ENCODE measurements around the gene VPREB3. TPM values are rescaled to one million over a fixed set of nuclear protein-coding genes. Genes with fewer than 3 reads are reported as not detected.

VPREB3 gene
- polyA plus RNA-seq, 1 experiment: 0.21 TPM

GRCh38 chr22:23790819-23791737 is 36.9 kb upstream of the VPREB3 start:
- Histone ChIP-seq H3K4me3 (ENCODE audit: low read depth, low read length) (no peak overlapping the region), H3K27me3 (ENCODE audit: control insufficient read depth, insufficient read depth, low read length) (no peaks in the 10 kb centered on the region), H3K36me3 (ENCODE audit: control insufficient read depth, insufficient read depth, low read length) (peaks cover 6% of the 10 kb centered on the region)
- DNase-seq (ENCODE audit: low read depth): peak; percentile 86
- ChIA-PET POLR2A (interaction anchor here (0.6 kb wide), 1 partner anchor 67 kb away, joined by 4 read pairs; the partner anchor contains the start of gene SLC2A11), CTCF (interaction anchor here (1.4 kb wide), 1 partner anchor 23 kb away, joined by 3 read pairs; the partner anchor contains the start of gene CHCHD10)
- TF ChIP-seq, protein P1, sequence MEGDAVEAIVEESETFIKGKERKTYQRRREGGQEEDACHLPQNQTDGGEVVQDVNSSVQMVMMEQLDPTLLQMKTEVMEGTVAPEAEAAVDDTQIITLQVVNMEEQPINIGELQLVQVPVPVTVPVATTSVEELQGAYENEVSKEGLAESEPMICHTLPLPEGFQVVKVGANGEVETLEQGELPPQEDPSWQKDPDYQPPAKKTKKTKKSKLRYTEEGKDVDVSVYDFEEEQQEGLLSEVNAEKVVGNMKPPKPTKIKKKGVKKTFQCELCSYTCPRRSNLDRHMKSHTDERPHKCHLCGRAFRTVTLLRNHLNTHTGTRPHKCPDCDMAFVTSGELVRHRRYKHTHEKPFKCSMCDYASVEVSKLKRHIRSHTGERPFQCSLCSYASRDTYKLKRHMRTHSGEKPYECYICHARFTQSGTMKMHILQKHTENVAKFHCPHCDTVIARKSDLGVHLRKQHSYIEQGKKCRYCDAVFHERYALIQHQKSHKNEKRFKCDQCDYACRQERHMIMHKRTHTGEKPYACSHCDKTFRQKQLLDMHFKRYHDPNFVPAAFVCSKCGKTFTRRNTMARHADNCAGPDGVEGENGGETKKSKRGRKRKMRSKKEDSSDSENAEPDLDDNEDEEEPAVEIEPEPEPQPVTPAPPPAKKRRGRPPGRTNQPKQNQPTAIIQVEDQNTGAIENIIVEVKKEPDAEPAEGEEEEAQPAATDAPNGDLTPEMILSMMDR (IDR thresholded peaks at IDR 0.05; ENCODE audit: insufficient read depth, low read depth, low read length): no peak

DNA sequence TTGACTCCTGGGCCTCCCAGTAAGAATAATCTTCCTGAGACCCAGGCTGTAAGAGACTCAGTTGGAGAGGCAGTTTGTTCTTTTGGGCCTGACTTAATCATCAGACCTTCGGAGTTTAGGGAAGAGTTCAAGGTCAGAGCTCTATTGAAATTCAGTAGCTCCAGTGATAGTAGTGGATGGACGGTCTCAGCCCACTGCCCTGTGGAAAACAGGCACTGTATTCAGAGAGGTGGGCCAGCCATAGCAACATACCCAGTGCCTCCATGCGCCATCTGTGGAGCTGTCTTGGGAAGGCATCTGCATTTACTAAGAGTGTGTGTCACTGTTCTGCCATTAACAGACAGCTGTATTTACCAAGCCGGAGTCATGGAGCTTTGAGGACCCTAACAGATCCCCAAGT is 35.4 kb upstream of the VPREB3 start:
- POLR2A ChIA-PET: no interaction called here
- no peak for DNase-seq (ENCODE audit: low read depth)
- TF ChIP-seq, protein P1 (IDR thresholded peaks at IDR 0.05; ENCODE audit: insufficient read depth, low read depth, low read length): peak; percentile 24; the same call in 1 of the 2 replicates
- Histone ChIP-seq H3K27me3 (ENCODE audit: control insufficient read depth, insufficient read depth, low read length) (no peaks in the 10 kb centered on the region), H3K4me3 (ENCODE audit: low read depth, low read length) (no peak overlapping the region), H3K36me3 (ENCODE audit: control insufficient read depth, insufficient read depth, low read length) (peaks cover 6% of the 10 kb centered on the region)
- CTCF ChIA-PET: interaction anchor here (0.9 to 1.7 kb wide), 6 partner anchors 7 to 400 kb away, joined by 3 to 5 read pairs (median 4); no protein-coding TSS in a partner anchor

DNA sequence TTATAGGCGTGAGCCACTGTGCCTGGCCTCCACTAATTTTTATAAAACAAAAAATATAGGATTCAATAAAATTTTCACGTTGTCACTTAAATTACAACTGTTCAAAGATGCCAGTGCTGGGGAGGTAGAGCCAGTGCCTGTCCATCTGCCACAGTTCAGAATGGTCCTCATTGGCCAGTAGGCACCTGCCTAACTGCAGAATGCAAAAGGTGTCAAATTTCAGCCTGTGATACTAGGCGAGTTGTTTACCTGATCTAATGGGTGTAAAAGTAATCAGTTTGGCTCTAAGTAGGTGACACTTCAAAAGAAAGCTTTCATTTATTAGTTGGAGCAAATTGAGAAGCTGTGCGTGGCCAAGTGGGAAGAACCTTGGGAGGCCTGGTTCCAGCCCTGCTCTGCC is 34.9 kb upstream of the VPREB3 start:
- H3K36me3 ChIP-seq (ENCODE audit: control insufficient read depth, insufficient read depth, low read length): peaks cover 6% of the 10 kb centered on the region

GRCh38 chr22:23787910-23788309 is 33.7 kb upstream of the VPREB3 start:
- peak overlapping the region; percentile 93 for H3K4me3 ChIP-seq (ENCODE audit: low read depth, low read length)
- ChIA-PET CTCF (interaction anchor here (0.7 to 1.7 kb wide), 3 partner anchors 9 to 60 kb away, joined by 3 to 4 read pairs (median 3); no protein-coding TSS in a partner anchor), POLR2A (no interaction called here)

More for the DNA sequence above, 34.9 kb upstream of the VPREB3 start:
- no peaks in the 10 kb centered on the region for H3K27me3 ChIP-seq (ENCODE audit: control insufficient read depth, insufficient read depth, low read length)
- no peak for DNase-seq (ENCODE audit: low read depth)
- TF ChIP-seq, protein P1 (IDR thresholded peaks at IDR 0.05; ENCODE audit: insufficient read depth, low read depth, low read length): no peak
- POLR2A ChIA-PET: no interaction called here
- CTCF ChIA-PET: interaction anchor here (0.6 to 1.7 kb wide), 7 partner anchors 8 to 400 kb away, joined by 3 to 5 read pairs (median 4); no protein-coding TSS in a partner anchor
- H3K4me3 ChIP-seq (ENCODE audit: low read depth, low read length): no peak overlapping the region

GRCh38 chr22:23787600-23787896 is 33.3 kb upstream of the VPREB3 start:
- H3K27me3 ChIP-seq (ENCODE audit: control insufficient read depth, insufficient read depth, low read length): no peaks in the 10 kb centered on the region
- H3K4me3 ChIP-seq (ENCODE audit: low read depth, low read length): peak overlapping the region; percentile 93
- H3K36me3 ChIP-seq (ENCODE audit: control insufficient read depth, insufficient read depth, low read length): peaks cover 8% of the 10 kb centered on the region
- ChIA-PET CTCF (interaction anchor here (0.7 kb wide), 1 partner anchor 60 kb away, joined by 3 read pairs; no protein-coding TSS in a partner anchor), POLR2A (interaction anchor here (0.6 kb wide), 1 partner anchor 59 kb away, joined by 3 read pairs; no protein-coding TSS in a partner anchor)
- DNase-seq (ENCODE audit: low read depth): no peak
- TF ChIP-seq, protein P1 (IDR thresholded peaks at IDR 0.05; ENCODE audit: insufficient read depth, low read depth, low read length): no peak

More at GRCh38 chr22:23787910-23788309, 33.7 kb upstream of the VPREB3 start:
- Histone ChIP-seq H3K27me3 (ENCODE audit: control insufficient read depth, insufficient read depth, low read length) (no peaks in the 10 kb centered on the region), H3K36me3 (ENCODE audit: control insufficient read depth, insufficient read depth, low read length) (peaks cover 6% of the 10 kb centered on the region)
- TF ChIP-seq, protein P1 (IDR thresholded peaks at IDR 0.05; ENCODE audit: insufficient read depth, low read depth, low read length): no peak
- DNase-seq (ENCODE audit: low read depth): no peak

All from BJ (cell line).